Fibroblast of peridontal ligament (primary cell): ENCODE data around the gene FFAR1.

Experiments
- DNase-seq: peaks from one replicate; pipeline ENCODE4 v3.0.0-alpha.2; 2010; ENCODE audit errors: extremely low read depth

Gene FFAR1

DNA sequence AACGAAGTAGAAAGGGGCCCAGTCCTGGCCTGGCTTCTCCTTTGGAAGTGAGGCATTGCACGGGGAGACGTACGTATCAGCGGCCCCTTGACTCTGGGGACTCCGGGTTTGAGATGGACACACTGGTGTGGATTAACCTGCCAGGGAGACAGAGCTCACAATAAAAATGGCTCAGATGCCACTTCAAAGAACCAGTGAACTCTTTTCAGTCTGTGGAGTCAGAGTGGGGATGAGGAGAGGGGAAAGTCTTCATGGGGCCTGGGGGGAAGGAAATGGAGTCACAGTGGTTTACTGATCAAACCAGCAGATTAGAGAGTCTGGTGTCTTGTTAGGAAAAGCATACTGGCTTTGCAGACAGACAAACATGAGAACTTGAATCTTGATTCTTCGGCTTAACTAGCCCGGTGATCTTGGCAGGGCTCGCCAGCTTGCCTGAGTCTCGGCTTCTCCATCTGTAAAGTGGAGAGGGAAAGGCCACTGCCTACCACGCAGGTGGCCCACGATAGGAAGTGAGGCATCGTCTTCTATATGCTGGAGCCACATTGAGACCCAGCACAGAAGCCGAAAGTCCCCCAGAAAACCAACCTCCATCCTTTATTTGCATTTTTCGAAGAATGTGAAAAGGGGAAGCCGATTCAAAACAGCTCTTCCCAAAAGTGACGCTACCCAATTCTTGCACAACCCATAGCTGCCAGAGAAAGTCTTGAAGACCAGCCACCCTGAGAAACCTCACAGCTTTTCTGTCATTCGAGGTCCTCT is at the start of gene FFAR1:
FFAR1 (plus strand) TSS at position 732 of the 759 bp plus-strand sequence. CDS start 3,650 bp downstream, outside the sequence.
- no peak for DNase-seq

GRCh38 chr19:35297922-35298321 is 49.8 kb upstream of the FFAR1 start:
- no peak for DNase-seq

DNA sequence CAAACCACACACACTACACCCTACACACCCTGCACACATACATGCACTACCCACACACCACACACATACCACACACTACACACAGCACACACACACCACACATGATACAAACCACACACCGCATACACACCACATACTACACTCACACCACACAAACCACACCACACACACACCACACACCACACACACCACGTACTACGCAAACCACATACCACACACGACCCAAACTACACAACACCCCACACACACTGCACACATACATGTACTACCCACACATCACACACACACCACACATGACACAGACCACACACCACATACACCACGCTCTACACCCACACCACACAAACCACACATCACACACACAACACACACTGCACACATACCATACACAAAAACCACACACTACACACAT is 49.1 kb upstream of the FFAR1 start:
- no peak for DNase-seq

DNA sequence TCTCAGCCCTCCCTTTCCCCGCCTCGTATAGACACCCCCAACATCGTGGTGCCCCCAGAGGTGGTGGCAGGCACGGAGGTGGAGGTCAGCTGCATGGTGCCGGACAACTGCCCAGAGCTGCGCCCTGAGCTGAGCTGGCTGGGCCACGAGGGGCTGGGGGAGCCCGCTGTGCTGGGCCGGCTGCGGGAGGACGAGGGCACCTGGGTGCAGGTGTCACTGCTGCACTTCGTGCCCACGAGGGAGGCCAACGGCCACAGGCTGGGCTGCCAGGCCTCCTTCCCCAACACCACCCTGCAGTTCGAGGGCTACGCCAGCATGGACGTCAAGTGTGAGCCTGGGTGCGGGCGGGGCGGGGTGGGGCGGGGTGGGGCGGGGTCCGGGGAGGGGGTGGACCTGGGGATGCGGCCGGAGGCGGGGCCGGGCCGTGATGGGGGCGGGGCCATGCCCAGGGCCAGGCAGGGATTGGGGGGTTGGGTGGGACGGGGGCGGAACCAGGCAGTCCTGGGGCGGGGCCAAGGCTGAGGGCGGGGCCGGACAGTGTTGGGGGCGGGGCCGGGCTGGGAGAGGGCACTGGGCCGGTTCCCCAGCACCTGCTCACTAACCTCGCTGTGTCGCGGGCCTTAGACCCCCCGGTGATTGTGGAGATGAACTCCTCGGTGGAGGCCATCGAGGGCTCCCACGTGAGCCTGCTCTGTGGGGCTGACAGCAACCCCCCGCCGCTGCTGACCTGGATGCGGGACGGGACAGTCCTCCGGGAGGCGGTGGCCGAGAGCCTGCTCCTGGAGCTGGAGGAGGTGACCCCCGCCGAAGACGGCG is 48.0 kb upstream of the FFAR1 start:
- DNase-seq = no peak

DNA sequence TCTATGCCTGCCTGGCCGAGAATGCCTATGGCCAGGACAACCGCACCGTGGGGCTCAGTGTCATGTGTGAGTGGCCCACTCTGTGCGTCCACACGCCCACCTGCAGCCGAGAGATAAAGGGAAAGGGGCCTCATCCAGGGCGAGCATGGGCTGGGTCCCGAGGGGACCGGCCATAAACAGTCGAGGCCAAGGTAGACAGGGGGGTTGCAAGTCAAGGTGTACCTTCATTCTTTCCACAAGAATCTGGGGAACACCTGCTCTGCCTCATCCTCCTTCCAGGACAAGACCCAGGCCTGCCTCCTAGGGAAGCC is 47.4 kb upstream of the FFAR1 start:
- DNase-seq = no peak

DNA sequence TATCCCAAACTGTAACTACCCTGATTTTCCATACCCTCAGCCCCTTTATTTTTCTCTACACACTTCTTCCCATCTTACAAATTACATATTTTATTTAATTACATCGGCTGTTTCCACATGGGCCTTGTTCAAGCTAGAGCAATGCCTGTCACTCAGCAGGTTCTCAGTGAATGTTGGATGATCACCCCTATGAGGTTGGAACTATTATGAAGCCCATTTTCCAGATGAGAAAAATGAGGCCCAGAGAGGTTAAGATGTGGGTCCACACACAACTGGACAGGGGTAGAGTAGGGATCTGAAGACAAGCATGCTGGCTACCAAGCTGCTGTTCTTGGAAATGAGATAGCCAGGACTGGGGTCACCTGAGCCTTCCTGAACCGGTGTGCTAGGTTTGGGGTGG is 45.7 kb upstream of the FFAR1 start:
- DNase-seq = no peak

- DNase-seq = no peak
Observed at GRCh38 chr19:35302446-35302845, 45.3 kb upstream of the FFAR1 start.

GRCh38 chr19:35303357-35303915 is 44.3 kb upstream of the FFAR1 start:
- no peak for DNase-seq

DNA sequence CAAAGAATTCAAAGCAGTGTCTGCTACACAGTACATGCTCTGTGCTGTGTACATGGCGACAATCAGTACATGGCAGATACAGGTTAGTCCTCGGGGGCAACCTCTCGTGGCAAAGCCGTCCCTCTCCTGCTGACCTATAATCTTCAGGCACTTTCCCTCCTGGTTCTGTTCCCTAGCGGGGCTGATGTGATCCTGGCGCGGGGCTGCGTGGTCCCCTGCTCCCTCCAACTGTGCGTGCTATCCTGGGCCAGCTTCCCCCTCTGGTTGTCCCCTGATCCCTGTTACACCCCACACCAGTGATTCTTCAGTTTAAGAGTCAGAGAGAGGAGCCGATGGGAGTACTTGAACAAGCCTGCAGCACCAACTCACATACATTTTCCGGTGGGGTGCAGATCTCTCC is 43.7 kb upstream of the FFAR1 start:
- DNase-seq = no peak

GRCh38 chr19:35305181-35305580 is 42.5 kb upstream of the FFAR1 start:
- no peak for DNase-seq

DNA sequence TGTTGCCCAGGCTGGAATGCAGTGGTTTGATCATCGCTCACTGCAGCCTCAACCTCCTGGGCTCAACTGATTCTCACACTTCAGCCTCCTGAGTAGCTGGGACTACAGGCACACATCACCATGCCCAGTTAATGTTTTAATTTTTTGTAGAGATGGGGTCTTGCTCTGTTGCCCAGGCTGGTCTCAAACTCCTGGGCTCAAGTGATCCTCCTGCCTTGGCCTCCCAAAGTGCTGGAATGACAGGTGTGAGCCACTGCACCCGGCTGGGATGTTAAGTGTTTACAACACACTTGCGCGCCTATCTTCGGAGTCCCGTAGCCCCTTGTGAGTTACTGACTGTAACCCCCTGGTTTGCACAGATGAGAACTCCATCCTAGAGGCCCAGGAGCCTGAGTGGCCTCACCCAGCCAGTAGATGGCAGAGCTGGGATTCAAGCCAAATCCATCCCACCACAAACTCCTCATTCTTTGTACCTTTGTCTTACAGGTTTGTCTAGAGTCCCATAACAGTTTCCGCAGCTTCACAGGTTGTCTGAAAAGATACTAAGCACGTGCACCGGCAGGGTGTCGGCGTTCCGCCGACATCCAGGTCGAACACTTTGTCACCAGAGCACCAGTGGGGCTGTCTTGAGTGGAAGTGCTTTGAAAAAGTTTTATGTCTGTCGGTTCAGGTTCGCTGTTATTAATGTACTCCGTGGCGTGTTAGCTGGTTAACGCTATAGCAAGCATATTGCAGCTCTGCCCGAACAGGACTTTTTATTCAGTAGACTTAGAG is 41.0 kb upstream of the FFAR1 start:
- DNase-seq = no peak

GRCh38 chr19:35307931-35308330 is 39.8 kb upstream of the FFAR1 start:
- DNase-seq = no peak

- no peak for DNase-seq
Observed at GRCh38 chr19:35308910-35309309, 38.8 kb upstream of the FFAR1 start.

GRCh38 chr19:35309481-35310279 is 38.0 kb upstream of the FFAR1 start:
- no peak for DNase-seq

DNA sequence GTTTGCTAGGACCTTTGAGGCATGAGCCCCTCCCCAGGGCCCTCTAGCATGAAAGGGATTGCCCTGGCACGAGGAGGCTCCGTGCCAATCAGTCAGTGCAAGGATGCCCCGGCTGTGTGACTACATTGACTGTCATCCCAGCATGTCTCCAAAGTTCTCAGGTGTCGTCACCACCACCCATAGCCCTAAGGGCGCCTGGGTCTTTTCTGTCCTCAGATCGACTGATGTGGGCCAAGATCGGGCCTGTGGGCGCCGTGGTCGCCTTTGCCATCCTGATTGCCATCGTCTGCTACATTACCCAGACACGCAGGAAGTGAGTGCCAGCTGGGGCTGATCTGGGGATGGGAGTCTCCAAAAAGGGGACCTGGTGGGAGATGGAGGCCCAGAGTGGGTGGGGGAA is 37.4 kb upstream of the FFAR1 start:
- no peak for DNase-seq

DNA sequence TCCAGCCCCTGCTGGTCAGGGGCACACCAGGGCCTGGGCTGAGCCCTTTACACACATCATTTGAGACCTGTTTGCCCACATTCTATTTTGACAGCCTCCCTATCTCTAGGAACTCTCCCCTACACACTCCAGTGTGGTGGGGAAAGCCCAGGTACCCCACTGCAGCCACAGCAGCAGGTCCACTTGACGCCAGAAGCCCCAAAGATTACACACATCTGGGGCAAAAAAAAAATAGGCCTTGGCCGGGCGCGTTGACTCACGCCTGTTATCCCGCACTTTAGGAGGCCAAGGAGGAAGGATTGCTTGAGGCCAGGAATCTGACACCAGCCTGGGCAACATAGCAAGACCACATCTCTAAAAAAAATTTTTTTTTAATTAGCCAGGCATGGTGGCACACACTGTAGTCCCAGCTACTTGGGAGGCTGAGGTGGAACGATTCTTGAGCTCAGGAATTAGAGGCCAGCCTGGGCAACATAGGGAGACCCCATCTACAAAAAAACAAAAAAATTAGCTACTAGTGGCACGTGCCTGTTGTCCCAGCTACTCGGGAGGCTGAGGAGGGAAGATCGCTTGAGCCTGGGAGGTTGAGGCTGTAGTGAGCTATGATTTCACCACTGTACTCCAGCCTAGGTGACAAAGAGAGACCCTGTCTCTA is 36.8 kb upstream of the FFAR1 start:
- no peak for DNase-seq

GRCh38 chr19:35311901-35312665 is 35.6 kb upstream of the FFAR1 start:
- no peak for DNase-seq

- no peak for DNase-seq
Observed at GRCh38 chr19:35313587-35313986, 34.1 kb upstream of the FFAR1 start.

- DNase-seq = no peak
Observed at GRCh38 chr19:35314031-35314430, 33.7 kb upstream of the FFAR1 start.

DNA sequence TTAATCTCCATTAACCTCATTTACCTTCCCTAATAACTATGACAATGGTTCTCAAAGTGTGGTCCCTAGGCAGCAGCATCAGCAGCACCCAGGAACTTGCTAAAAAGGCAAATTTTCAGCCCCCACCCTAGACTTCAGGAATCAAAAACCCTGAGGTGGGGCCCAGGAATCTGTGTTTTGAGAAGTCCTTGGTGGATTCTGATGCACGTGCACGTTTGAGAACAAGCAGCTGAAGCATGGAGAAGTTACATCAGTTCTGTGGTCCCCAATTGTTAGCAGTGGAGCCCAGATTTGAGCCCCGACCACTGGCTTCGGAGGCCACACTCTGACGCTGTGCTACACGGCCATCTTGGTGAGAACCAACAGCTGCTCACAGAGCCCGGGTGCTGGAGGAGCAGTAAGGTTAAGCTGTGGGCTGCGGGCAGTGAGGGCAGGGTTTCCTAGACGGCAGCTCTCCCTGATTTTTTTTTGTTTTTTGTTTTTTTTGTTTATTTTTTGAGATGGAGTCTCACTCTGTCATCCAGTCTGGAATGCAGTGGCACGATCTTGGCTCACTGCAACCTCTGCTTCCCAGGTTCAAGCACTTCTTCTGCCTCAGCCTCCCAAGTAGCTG is 32.7 kb upstream of the FFAR1 start:
- DNase-seq = no peak
